K562 (cell line): ENCODE measurements around the gene PAPOLB. TPM values are rescaled to one million over a fixed set of nuclear protein-coding genes. Genes with fewer than 3 reads are reported as not detected.

Source experiments
- BDP1 ChIP-seq: IDR thresholded peaks from 3 replicates; pipeline ENCODE4 v1.6.1; 2011; ENCODE audit not compliant: insufficient read length, insufficient read depth
- BRF2 ChIP-seq: IDR thresholded peaks from 3 replicates; pipeline ENCODE4 v1.6.1; 2011; ENCODE audit warnings: borderline replicate concordance, mild to moderate bottlenecking; ENCODE audit not compliant: insufficient read length, insufficient read depth
- E4F1 ChIP-seq: fragments of 250-450 bp; sonication (Bioruptor Pico); IDR thresholded peaks from 2 replicates; pipeline ENCODE4 v1.5.0; 2021; ENCODE audit warnings: mild to moderate bottlenecking, borderline replicate concordance
- HDAC2 ChIP-seq: fragments of 450-650 bp; IDR thresholded peaks from 2 replicates; pipeline ENCODE4 v1.6.1; 2016; ENCODE audit warnings: mild to moderate bottlenecking
- HDAC6 ChIP-seq: IDR thresholded peaks from 2 replicates; pipeline ENCODE4 v1.6.1; 2012; ENCODE audit warnings: low read depth, mild to moderate bottlenecking, control low read depth, inconsistent platforms, low read length, moderate library complexity
- HDGF ChIP-seq: fragments of 450-650 bp; IDR thresholded peaks from 2 replicates; pipeline ENCODE4 v1.6.1; 2016
- LEF1 ChIP-seq: fragments of 450-650 bp; IDR thresholded peaks from 2 replicates; pipeline ENCODE4 v1.6.1; 2016; ENCODE audit warnings: mild to moderate bottlenecking
- MECOM ChIP-seq: fragments of 250-450 bp; sonication (Bioruptor Pico); IDR thresholded peaks from 2 replicates; pipeline ENCODE4 v1.8.0; 2022; ENCODE audit warnings: inconsistent platforms
- MEIS2 ChIP-seq: fragments of 450-650 bp; IDR thresholded peaks from 2 replicates; pipeline ENCODE4 v1.6.1; 2014; ENCODE audit warnings: mild to moderate bottlenecking; ENCODE audit not compliant: partially characterized antibody
- MTA3 ChIP-seq: fragments of 450-650 bp; formaldehyde crosslinking; IDR thresholded peaks from 2 replicates; pipeline ENCODE4 v1.6.1; 2017; ENCODE audit warnings: mild to moderate bottlenecking, borderline replicate concordance
- PTRF ChIP-seq: fragments of 450-650 bp; IDR thresholded peaks from 2 replicates; pipeline ENCODE4 v1.6.1; 2016; ENCODE audit warnings: mild to moderate bottlenecking, missing genetic modification characterization, missing compliant biosample characterization
- U2AF1 ChIP-seq: fragments of 200-400 bp; formaldehyde crosslinking; optimal IDR thresholded peaks from 2 replicates; pipeline ENCODE3; 2017; ENCODE audit warnings: mild to moderate bottlenecking, low read depth, low read length, moderate library complexity
- ZBTB11 ChIP-seq, 3 experiments: fragments of 200-800 bp in 1 of 3; fragments of 250-450 bp in 1 of 3; fragments of 450-650 bp in 1 of 3; sonication (Bioruptor Pico) in 1 of 3; sonication (Bioruptor generic) in 1 of 3; formaldehyde crosslinking in 1 of 3; IDR thresholded peaks; 2 replicates each; pipeline versions ENCODE4 v1.6.1 to v1.8.0; 2016 to 2022; ENCODE audit warnings: mild to moderate bottlenecking in 2 of 3, missing genetic modification characterization in 2 of 3, missing compliant biosample characterization in 1 of 3, moderate library complexity in 1 of 3
- ZNF354B ChIP-seq: fragments of 250-450 bp; sonication (Bioruptor Pico); IDR thresholded peaks from 2 replicates; pipeline ENCODE4 v1.4.0; 2020
- ZNF592 ChIP-seq: fragments of 450-650 bp; IDR thresholded peaks from 2 replicates; pipeline ENCODE4 v1.6.1; 2017; ENCODE audit warnings: antibody characterized with exemption, mild to moderate bottlenecking
- polyA plus RNA-seq, 8 experiments: library from polyadenylated mRNA; depleted of rRNA in 4 of 8; stranded (reverse) in 5 of 8; unstranded in 3 of 8; fragments of >200 nt; fragmentation: Nextera tagmentation in 2 of 8; fragmentation: Illumina TruSeq in 1 of 8; extraction: Ambion mirVana in 2 of 8; extraction: Trizol in 1 of 8; gene quantifications; 2 replicates each; pipeline versions ENCODE4 v1.2.1 to v1.2.3, GENCODE V29; 2011 to 2014; ENCODE audit warnings: inconsistent platforms in 1 of 8, missing spikeins in 1 of 8
- total RNA-seq, 7 experiments: library from RNA; depleted of rRNA in 6 of 7; stranded (reverse); fragments of >200 nt in 6 of 7; fragmentation: Illumina TruSeq in 2 of 7; extraction: Trizol in 2 of 7; gene quantifications; 2 replicates each; pipeline versions ENCODE4 v1.2.1 to v1.2.3, GENCODE V29; 2011 to 2021; ENCODE audit warnings: low replicate concordance in 1 of 7

Gene PAPOLB
- total and polyA plus RNA-seq, 9 of the 15 experiments (the other 6 are each of a cell fraction or from before 2014, with no cell fraction given) = 0.04 to 0.33 (median 0.16) TPM; not detected in 4

- TF ChIP-seq ZBTB11 (CRISPR knock-in tag; IDR thresholded peaks at IDR 0.05) (no peak), E4F1 (CRISPR knock-in tag) (no peak), HDGF (no peak), BRF2 (no peak), U2AF1 (peak; percentile 46), HDAC6 (no peak), ZNF592 (0 out of 2 replicates have a peak, but pooled peaks have one; percentile 32), HDAC2 (no peak), LEF1 (no peak), MEIS2 (no peak), BDP1 (no peak), MTA3 (peak; percentile 89), MECOM (CRISPR knock-in tag) (no peak), PTRF (tag) (no peak), ZNF354B (CRISPR knock-in tag) (no peak)
Measured at GRCh38 chr7:4883372-4884144, 21.7 kb upstream of the PAPOLB start, which contains the start of gene RADIL (continued).
